Right lobe of liver (tissue), 6 donors: ENCODE measurements around the gene TGM2. TPM values are rescaled to one million over a fixed set of nuclear protein-coding genes. Genes with fewer than 3 reads are reported as not detected.

Experiments
- ATAC-seq, 4 donors: fragments of 200-7000 bp; cut with Tn5 transposase; one replicate each; pipeline ENCODE4 v1.9.1; 2020; ENCODE audit warnings: mild to moderate bottlenecking in 4 of 4, moderate library complexity in 4 of 4
- DNase-seq, 3 donors: peaks; one replicate each; pipeline ENCODE4 v3.0.0-alpha.2; 2020
- H3K27ac ChIP-seq, 3 donors: fragments of 200-600 bp; one replicate each; pipeline ENCODE4 v1.8.0; 2022
- H3K27me3 ChIP-seq, 2 donors: fragments of 200-600 bp; one replicate each; pipeline ENCODE4 v1.8.0; 2022
- H3K36me3 ChIP-seq, 4 donors: fragments of 200-600 bp; sonication (generic) in 1 of 4; one replicate each; pipeline versions ENCODE4 v1.5.1 to v1.8.0; 2017 to 2022; ENCODE audit warnings: control low read depth in 1 of 4
- H3K4me1 ChIP-seq, 4 donors: fragments of 200-600 bp; sonication (generic) in 1 of 4; one replicate each; pipeline versions ENCODE4 v1.5.1 to v1.8.0; 2017 to 2022; ENCODE audit warnings: control low read depth in 1 of 4
- H3K4me3 ChIP-seq, 3 donors: fragments of 200-600 bp; one replicate each; pipeline ENCODE4 v1.8.0; 2022
- H3K9me3 ChIP-seq, 4 donors: fragments of 200-600 bp; sonication (generic) in 1 of 4; one replicate each; pipeline versions ENCODE4 v1.5.1 to v1.8.0; 2017 to 2022; ENCODE audit warnings: control low read depth in 1 of 4
- CTCF ChIP-seq, 4 donors: fragments of 200-600 bp in 3 of 4; fragments of 450-650 bp in 1 of 4; IDR thresholded peaks; one replicate each; pipeline versions ENCODE4 v1.5.1 to v1.8.0; 2016 to 2022; ENCODE audit warnings: antibody characterized with exemption in 4 of 4, mild to moderate bottlenecking in 2 of 4
- POLR2A ChIP-seq: fragments of 450-650 bp; IDR thresholded peaks from one replicate; pipeline ENCODE4 v1.6.1; 2017; ENCODE audit warnings: antibody characterized with exemption, mild to moderate bottlenecking
- whole genome bisulfite sequencing: methylation state at CpG from one replicate; pipeline ENCODE4 v1.1.6; 2018; ENCODE audit warnings: low coverage, low lambda C conversion rate; ENCODE audit not compliant: insufficient coverage; ENCODE audit errors: missing lambda C conversion rate; 5-methylcytosine and 5-hydroxymethylcytosine counted together
- intact Hi-C, 2 donors: fragments of 100-400 bp; cut with DNase I; formaldehyde crosslinking; loops; one replicate each; pipeline versions ENCODE4 v1.11.2 to v1.14.1; 2022
- total RNA-seq, 6 experiments: library from RNA; depleted of rRNA in 2 of 6; stranded (reverse); fragments of >200 nt in 2 of 6; fragmentation: NEBNext Ultra II Directional in 3 of 6; extraction: Animal tissue kit (Norgen Biotek cat#: 25700) in 3 of 6; gene quantifications; one replicate each; pipeline versions ENCODE4 v1.1.0 to v1.2.4, GENCODE V29; 2016 to 2023
- donor health status: DM: no; HTN: yes; CAD: no.
- donor health status: DM: no; HTN: no; CAD: no.
- donor health status: DM: no; HTN: no; CAD: no.
- donor health status: DM: no; HTN: yes; CAD: no.
- donor health status: DM: no; HTN: yes; CAD: no.

TGM2 gene
- total RNA-seq, 6 experiments from 2014 or later: 135 to 940 (median 474) TPM

DNA sequence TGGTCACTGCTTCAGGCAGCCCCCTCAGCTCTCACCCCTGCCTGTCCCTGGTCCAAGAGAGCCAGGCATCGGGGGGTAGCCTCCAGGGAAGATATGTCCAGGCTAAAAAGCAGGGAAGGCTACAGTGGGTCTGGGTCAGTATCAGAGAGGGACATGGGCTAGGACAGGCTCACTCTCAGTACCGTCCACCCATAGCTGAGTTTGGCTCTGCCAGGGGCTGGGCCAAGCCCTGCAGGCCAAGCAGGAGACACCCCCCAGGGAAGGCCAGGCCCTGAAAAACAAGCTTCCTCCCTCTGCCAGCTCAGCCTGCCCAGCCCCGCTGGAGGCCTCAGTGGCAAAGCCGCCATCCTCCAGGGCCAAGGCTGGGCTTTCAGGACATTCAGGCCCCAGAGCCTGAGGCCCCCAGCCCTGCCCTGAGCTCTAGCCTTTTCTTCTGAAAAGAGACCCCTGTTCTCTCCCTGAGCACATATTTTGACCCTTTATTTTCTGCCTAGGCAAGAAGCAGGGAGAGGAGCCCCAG lies 28.6 kb upstream of the TGM2 start:
- ATAC-seq (no peak), DNase-seq (no peak)
- TF ChIP-seq POLR2A (no peak), CTCF (IDR thresholded peaks at IDR 0.05) (no peak)
- no peaks in the 10 kb centered on the region for H3K36me3 ChIP-seq
- H3K27me3 ChIP-seq: no peaks in the 10 kb centered on the region
- WGBS: no CpG with 5 or more reads among the region's 4 CpGs
- peaks cover 0 to 13% (median 3%) of the 10 kb centered on the region in 4 donors for H3K4me1 ChIP-seq
- no peak overlapping the region for H3K4me3 ChIP-seq
- intact Hi-C loops: no loop called here
- no peak overlapping the region for H3K27ac ChIP-seq
- no peaks in the 10 kb centered on the region for H3K9me3 ChIP-seq

GRCh38 chr20:38192323-38192885 lies 27.3 kb upstream of the TGM2 start:
- 78% methylated on average over 4 of the region's 9 CpGs for WGBS
- Histone ChIP-seq H3K36me3 (no peaks in the 10 kb centered on the region), H3K27me3 (no peaks in the 10 kb centered on the region), H3K9me3 (no peaks in the 10 kb centered on the region), H3K27ac (no peak overlapping the region), H3K4me1 (peaks cover 0 to 13% (median 3%) of the 10 kb centered on the region in 4 donors), H3K4me3 (no peak overlapping the region)
- intact Hi-C loops: no loop called here
- DNase-seq (no peak), ATAC-seq (no peak)
- TF ChIP-seq CTCF (IDR thresholded peaks at IDR 0.05) (no peak), POLR2A (no peak)

DNA sequence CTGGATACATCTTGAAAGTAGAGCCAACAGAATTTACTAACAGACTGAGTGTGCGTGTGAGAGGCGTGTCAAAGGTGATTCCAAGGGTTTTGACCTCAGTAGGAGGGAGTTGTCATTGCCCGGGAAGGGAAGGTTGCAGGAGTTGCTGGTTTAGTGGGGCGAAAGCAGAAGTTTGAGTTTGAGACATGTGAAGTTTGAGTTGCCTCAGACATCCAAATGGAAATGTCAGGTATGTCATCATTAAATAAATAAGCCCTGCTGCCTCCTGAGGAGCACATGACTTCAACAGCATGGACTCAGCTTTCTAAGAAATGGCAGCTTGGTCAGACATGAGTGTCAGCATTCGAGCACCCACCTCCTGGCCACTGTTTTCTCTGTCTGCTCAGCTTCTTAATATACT lies 26.6 kb upstream of the TGM2 start:
- no peak overlapping the region for H3K27ac ChIP-seq
- H3K4me1 ChIP-seq: peaks cover 0 to 13% (median 3%) of the 10 kb centered on the region in 4 donors
- DNase-seq: no peak
- intact Hi-C loops: no loop called here
- no peaks in the 10 kb centered on the region for H3K9me3 ChIP-seq
- H3K27me3 ChIP-seq: no peaks in the 10 kb centered on the region
- TF ChIP-seq CTCF (IDR thresholded peaks at IDR 0.05): no peak
- no peak for TF ChIP-seq POLR2A
- H3K4me3 ChIP-seq: no peak overlapping the region
- WGBS: 52% methylated on average over 4 of the region's 5 CpGs
- no peaks in the 10 kb centered on the region for H3K36me3 ChIP-seq
- ATAC-seq: no peak

- no peaks in the 10 kb centered on the region for H3K36me3 ChIP-seq
- no peak overlapping the region for H3K27ac ChIP-seq
- TF ChIP-seq CTCF (IDR thresholded peaks at IDR 0.05) (no peak), POLR2A (no peak)
- no CpG with 5 or more reads among the region's 3 CpGs for WGBS
- H3K4me1 ChIP-seq: peaks cover 0 to 12% (median 3%) of the 10 kb centered on the region in 4 donors
- DNase-seq (no peak), ATAC-seq (no peak)
- intact Hi-C loops: no loop called here
- no peaks in the 10 kb centered on the region for H3K27me3 ChIP-seq
- H3K4me3 ChIP-seq: no peak overlapping the region
- no peaks in the 10 kb centered on the region for H3K9me3 ChIP-seq
These were observed 25.9 kb upstream of the TGM2 start for GRCh38 chr20:38190936-38191371.
